HG03565 (cell line): ENCODE results near the gene GNPNAT1.

ENCODE experiments used
- ATAC-seq: cut with Tn5 transposase; IDR thresholded peaks from one replicate; pipeline ENCODE4 v1.9.1; 2021; ENCODE audit warnings: mild to moderate bottlenecking, moderate library complexity; ENCODE audit not compliant: unreplicated experiment

The GNPNAT1 gene

DNA sequence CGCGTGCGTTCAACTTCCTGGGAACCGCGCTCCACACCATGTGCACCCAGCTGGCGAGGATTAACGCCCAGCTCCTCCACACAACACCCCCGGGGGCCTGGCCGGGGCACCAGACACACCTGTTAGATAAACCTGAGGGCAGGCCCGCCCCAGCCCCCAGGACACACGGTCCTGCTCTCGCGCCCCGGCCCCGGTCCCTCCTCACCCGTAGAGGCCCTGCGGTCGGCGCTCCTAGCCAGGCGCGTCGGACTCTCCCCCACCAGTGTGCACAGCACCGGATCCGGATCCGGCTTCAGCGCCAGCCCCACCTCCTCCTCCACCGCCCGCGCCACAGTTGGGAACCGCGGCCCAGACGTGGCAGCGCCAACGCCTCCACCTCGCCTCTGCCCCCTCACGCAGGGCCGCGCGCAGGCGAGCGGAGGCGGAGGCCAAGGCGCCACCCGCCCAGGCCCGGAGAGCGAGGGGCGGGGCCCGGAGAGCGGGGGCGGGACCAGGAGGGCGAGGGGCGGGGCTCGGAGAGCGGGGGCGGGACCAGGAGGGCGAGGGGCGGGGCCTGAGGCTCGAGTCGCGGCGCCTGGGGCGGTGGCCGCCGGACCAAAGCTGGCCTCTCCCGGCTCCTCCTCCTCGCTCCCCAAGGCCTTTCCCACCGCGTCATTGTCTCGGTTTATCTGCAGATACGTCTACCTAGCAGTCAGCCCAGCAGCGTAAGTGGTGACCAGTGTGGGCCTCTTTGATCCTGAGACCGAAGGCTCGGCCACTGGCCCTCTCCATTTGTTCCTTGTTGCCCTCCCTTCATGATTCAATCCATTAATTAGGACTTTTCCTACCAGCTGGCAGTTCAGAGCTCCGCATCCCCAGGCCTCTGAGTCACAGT is at the start of gene GNPNAT1:
Gene GNPNAT1, minus strand, starts transcription at position 385 of the 874 bp plus-strand sequence. CDS start 6,957 bp downstream, outside the sequence.
- ATAC-seq = peak; percentile 80

DNA sequence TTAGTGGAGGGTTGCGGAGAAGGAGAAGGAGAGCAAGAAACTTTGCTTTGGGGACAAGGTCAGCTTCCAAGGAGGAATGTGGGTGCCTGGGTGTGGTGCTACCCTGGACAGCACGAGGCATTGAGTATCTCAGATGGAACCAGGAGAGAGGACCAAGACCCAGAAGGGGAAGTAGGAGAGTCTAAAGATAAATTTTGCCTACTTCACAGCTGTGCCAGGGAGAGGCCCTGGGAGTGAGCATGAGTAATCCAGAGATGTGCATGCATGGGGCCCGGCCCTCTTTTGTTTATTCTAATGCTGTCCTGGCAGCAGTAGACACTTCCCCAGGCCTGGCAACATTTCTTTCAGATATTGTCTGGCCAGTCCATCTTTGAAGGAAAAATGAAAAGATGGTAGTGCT is 49.5 kb upstream of the GNPNAT1 start:
- no peak for ATAC-seq

DNA sequence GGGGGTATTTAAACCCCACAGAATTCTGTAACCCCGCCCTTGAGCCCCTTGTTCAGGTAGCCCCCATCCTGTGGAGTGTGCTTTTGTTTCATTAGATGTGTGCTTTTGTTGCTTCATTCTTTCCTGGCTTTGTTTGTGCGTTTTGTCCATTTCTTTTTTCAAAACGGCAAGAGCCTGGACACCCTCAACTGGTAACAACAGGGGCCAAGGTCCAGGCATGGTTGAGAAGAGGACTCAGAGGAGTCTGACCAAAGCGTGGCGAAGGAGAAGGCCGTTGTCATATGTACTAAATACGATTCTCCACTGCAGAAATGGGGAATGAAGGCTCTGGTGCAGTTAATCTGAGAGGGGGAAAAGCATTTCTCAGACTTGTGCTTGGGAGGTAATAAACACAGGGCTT is 46.0 kb upstream of the GNPNAT1 start:
- no peak for ATAC-seq

DNA sequence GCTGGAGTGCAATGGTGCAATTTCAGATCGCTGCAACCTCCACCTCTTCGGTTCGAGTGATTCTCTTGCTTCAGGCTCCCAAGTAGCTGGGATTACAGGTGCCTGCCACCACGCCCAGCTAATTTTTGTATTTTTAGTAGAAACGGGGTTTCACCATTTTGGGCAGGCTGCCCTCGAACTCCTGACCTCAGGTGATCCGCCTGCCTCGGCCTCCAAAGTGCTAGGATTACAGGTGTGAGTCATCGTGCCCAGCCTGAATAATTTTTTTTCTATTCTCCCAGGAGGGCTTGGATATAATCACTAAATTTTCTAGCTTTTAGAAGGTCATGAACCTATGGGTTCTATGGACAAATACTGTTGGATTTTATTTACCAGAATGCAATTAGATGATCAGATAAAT is 44.7 kb upstream of the GNPNAT1 start:
- ATAC-seq = no peak

DNA sequence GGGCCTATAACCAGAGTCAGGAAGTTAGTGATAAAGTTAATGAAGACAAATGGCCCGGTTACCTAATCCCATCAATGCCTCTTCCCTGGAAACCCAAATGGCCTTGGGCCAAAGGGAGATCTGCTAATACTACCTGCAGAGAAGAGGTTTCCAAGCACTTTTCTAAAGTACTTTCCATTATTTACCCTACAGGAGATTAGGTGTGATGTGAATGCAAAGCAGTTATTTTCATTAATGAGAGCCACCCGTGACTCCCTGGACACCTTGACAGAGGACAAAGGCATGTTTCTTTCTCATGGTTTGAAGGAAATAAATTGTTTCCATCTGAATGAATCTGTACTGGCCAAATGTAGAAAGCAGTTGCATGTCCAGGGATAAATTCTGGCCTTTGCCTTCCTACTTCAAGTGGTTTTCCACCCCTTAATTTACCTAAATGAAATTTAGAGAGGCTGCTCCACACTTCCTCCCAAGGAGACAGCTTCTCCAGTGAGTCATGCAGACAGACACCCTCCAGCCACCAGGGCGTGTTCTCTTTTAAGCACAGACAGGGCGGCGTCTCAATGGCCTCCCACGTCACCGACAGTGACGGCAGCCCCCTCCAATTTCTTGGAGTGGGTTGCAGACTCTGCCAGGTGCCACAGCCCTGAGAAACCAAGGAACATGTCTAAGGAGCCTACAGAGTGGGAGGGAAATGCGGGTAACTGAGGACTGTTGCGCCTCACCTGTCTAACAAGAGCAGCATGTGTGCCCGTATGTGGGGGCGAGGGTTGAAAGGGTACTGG is 43.9 kb upstream of the GNPNAT1 start:
- no peak for ATAC-seq

DNA sequence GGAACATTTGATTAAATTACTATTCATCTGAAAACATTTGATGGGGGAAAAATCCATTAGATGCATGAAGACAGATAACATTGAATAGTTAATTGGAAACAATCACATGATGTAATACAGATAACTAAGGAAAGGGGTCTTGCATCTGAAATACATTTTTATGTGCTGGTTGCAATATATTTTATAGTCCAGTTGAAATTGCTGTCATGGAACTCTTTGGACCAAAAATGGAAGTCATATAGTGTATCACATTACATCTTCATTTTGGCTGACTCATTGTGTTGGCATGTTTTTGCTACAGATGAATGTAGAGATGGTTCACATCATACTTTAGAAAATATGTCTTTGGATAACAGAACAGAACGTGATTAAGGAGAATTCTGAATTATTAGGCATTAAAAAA is 43.0 kb upstream of the GNPNAT1 start:
- no peak for ATAC-seq

DNA sequence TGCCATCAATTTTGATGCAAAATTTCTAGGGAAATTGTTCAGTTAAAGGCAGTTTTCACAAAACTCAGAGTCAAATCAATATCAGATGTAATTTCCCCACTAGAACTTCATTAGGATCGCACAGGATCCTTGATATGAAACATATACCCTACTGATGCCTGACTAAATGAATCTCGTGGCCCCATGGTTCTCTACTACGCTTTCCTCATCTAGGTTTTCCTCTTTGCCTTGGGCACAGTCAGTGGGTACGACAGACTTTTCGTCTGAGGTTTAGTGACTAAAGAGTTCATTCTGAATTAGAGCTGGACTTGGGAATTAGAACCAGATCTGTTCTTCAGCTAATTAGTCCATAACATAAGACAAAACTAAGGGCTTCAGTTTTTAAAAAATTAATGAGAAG is 42.5 kb upstream of the GNPNAT1 start:
- ATAC-seq = no peak

DNA sequence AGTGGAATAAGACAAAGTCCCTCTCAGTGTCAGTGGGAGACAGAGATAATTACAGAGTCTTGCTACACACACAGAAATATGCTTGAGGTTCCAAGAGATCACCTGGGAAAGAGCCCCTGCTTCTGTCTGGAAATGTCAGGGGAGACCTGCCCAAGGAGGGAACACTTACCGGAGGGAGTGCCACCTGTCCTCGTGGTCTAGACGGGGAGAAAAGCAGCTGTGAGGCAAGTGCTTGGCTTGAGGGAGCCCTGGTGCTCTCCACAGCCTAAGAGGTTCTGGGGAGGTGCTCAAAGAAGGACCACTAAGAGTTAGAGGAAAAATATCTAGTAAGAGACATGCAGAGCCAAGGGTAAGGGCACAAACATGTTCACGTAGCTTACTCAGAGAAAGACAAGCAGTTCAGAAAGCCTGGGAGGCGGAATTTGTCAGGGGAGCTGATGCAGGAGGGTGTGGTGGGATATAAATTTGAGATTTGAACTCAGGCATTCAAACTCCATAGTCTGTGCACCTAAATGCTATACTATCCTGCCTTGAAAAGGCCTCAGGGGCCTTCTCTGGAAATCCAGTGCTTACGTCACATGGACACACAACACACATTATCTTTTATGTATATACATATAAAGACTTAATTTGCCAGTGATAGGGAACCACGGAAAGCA is 38.2 kb upstream of the GNPNAT1 start:
- no peak for ATAC-seq

DNA sequence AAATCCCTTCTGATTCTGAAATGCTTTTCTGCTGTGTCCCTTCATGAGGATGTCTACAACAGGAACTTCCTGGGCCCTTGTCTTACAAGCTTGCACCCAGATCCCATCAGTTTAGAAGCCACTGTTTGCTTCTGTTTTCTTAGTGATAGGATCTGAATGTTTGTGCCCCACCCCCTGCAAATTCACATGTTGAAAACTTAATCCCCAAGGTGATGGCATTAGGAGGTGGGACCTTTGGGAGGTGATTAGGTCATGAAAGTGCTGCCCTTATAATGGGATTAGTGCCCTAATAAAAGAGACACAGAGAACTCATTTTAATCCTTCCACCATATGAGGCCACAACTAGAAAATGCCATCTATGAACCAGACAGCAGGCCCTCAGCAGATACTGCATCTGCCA is 36.0 kb upstream of the GNPNAT1 start:
- ATAC-seq = no peak

DNA sequence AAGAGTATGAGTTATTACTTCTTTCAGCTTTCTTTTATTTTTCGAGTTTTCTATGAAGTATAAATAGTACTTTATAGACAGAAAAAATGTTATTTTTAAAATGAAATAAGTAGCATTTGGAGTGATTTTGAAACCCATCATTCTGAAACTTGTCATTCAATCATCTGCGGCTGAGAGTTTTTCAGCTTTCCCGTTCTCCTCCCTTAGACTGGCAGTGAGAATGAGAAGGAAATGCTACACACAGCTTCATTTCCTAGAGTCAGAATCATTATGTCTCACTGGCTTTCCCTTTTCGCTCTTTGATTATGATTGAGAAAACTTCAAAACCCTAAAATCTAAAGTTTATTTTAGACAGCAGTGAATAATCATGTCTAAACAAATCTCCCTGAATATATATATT is 33.7 kb upstream of the GNPNAT1 start:
- no peak for ATAC-seq

DNA sequence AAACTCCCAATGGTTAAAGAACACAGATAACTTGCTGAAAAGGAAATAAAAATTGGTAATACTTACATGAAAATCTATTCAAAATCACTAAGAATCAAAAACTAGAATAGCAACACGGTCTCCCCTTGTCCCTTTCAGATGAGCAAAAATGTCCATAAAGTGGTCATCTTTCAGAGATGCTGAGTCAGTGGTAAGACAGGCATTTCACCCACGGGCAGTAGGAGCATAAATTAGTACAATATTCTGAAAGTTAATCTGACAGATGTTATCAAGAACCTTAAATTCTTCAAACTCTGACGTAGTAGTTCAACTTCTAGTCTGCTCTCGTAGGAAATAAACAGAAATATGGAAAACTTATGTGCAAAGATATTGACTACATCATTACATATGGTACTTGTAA is 33.1 kb upstream of the GNPNAT1 start:
- no peak for ATAC-seq

DNA sequence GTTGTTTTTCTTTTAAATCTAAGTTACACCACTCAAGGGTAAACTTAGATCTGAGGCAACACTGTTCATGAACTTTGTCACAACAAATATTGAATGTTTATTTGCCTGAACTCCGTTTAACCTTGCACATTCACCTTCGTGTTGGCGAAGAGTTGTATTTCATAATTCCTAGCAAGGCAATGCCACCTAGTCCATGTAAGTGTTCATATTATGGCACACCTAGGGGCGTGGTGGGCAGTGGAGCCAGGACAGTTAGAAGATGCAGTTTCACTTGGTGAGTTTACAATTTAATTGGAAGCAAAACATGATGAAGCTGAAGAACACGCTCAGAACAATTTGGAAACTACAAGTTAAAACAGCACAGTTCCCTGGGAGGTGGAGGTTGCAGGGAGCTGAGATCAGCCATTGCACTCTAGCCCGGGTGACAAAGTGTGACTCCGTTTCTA is 30.4 kb upstream of the GNPNAT1 start:
- ATAC-seq = no peak

DNA sequence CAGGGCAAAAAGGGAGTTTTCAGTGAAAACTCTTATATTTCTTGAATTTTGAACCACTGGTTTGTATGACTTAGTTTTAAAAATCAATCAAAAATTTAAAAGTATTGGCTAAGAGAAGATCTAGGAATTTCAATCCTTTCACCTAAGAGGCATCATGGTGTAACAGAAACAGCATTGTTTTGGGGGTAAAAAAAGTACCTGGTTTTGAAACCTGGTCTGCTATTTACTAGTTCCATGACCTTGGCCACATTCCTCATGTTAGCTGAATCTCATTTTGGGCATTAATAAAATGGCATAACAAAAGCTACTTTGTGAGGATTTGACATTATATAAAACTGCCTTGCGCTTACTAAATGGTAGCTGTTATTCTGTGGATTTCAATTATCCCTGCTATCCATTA is 16.7 kb upstream of the GNPNAT1 start:
- no peak for ATAC-seq

DNA sequence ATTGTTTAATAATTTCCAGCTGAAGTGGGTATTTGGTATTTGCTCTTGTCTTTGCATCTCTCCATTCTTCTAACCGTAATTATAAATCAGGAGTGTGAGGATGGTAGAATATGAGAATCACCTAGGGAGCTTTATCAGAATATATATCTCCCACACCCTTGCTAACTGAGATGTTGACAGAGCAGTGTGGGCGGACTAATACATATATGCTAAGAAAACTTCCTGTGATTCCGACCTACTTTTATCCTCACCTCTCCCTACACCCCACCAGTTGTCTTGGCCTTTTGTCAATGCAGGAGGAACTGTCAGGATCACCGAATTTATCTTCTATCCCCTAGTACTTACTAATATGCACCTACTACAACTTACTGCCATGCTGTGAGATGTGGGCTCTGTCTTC is 14.7 kb upstream of the GNPNAT1 start:
- no peak for ATAC-seq

DNA sequence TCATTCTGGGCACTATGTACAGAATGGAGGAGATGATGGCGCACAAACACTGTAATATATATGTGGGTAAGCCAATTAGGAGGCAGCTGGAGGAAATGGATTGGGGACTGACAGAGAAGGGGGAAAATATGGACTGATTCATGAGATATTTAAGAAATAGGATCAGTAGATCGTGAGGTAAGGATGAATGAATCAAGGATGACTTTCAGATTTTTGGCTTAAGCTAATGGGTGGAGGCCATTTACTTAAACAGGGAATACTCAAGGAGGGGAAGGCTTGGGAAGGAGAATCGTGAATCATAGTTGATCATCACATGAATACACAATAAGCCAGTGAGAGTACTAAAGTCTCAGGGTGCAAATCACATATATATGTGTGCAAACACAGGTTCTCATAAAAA is 11.2 kb upstream of the GNPNAT1 start:
- no peak for ATAC-seq

DNA sequence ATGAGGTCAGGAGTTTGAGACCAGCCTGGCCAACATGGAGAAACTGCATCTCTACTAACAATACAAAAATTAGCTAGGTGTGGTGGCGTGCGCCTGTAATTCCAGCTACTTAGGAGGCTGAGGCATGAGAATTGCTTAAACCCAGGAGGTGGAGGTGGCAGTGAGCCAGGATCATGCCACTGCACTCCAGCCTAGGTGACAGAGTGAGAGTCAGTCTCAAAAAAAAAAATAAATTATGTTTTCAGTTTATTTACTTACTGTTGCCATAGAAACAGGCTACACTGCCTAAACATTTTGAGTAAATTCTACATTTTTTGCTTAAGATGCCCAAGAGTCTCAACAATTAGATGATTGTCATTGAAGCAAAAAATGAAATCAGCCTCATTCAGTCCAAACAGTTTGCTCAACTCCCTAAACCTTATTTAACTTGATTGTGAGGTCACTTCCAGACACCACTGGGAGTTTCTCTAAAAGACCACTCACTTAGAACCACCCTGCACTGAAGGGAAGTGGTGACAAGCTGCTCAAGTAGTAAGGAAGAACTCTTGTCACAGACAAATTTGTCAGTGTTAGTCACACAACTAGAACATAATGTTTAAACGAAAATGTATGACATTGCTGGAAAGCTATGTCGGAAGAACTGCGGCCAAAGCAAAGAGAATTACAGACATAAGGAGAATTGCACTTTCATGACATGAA is 9.8 kb upstream of the GNPNAT1 start:
- no peak for ATAC-seq

DNA sequence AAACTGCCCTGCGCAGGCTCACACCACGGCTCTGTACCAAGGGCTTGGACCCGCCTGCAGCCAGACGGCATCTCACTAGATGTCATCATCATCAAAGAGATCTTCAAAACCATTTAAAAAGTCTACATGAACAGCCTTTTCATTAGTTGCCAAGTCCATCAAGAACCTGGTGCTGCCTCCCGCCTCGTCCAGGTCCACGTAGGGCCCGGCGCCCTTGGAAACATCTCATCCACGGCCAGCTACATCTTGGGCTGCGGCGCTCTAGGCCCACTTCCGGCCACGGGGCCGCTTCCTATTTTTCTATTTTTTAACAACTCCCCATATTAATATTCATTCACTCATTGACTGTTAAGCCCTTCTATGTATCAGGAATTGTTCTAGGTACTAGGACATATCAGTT is 7.4 kb upstream of the GNPNAT1 start:
- ATAC-seq = no peak

DNA sequence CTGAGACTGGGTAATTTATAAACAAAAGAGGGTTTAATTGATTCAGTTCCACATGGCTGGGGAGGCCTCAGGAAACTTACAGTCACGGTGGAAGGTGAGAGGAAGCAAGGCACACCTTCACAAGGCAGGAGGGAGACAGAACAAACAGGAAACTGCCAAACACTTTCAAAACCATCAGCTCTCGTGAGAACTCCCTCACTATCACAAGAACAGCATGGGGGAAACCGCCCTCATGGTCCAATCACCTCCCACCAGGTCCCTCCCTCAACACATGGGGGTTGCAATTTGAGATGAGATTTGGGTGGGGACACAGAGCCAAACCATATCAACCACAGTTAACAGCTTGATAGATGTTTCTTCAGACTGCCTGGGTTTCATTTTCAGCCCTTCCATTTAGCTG is 6.2 kb upstream of the GNPNAT1 start:
- no peak for ATAC-seq

DNA sequence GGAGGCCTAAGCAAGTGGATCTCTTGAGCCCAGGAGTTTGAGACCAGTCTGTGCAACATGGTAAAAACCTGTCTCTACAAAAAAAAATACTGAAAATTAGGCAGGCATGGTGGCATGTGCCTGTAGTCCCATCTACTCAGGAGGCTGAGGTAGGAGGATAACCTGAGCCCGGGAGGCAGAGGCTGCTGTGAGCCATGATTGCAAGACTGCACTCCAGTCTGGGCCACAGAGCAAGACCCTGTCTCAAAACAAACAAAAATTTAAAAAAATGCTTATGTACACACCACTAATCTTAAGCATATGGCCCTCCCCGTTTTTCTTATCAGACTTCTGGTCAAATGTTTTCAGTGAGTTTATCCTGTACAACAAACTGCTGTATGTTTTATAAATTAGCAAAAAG is 1.7 kb upstream of the GNPNAT1 start:
- no peak for ATAC-seq

DNA sequence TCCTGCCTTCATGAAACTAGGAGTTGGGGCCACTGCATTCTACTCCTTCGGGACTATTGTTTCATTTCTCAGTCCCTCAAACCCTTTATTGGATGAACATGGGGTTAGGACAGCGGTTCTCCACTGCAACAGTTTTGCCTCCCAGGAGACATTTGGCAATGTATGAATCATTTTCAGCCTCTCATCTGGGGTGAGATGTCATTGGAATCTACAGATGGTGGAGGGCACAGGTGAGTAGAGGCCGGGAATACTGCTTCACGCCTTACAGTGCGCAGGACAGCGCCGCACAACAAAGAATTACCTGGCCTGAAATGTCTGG is 649 bp upstream of the GNPNAT1 start:
- no peak for ATAC-seq

DNA sequence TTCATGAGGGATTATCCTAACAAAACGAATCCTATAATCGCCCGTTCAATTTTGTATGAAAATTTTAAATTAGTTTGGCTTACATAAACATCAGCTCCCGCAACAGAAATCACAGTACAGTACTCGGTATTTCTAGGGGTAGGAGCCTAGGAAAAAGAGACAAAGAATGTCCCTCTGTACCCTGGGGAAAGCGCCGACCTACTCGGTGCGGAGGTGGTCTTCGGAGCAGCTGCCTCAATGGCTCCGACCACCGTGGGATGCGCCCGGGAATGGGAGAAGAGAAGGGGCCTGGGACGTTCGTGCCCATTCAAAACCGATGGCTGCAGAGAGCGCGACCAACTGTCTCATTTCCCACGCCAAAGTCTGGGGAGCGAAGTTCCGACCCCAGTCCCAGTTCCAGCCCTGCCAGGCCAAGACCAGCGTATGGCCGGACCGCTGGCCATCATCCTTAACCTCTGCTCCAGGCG is 618 bp downstream of the GNPNAT1 start:
- ATAC-seq = peak; percentile 3
